ENCODE measurements around the gene ADAM8. TPM values are rescaled to one million over a fixed set of nuclear protein-coding genes. Genes with fewer than 3 reads are reported as not detected.

ADAM8 gene
- polyA plus RNA-seq, 1 experiment: 0.77 TPM

- Histone ChIP-seq H3K4me3 (ENCODE audit: low read depth, low read length) (no peak overlapping the region), H3K27me3 (ENCODE audit: control insufficient read depth, insufficient read depth, low read length) (no peaks in the 10 kb centered on the region), H3K36me3 (ENCODE audit: control insufficient read depth, insufficient read depth, low read length) (peaks cover 54% of the 10 kb centered on the region)
- TF ChIP-seq CTCF (IDR thresholded peaks at IDR 0.05; ENCODE audit: insufficient read depth, low read depth, low read length): no peak
- POLR2A ChIA-PET: no interaction called here
- DNase-seq (ENCODE audit: low read depth): no peak
- CTCF ChIA-PET: interaction anchor here (0.6 kb wide), 1 partner anchor 132 kb away, joined by 3 read pairs; no protein-coding TSS in a partner anchor
Measured at GRCh38 chr10:133282846-133283390, 6.2 kb upstream of the ADAM8 start.

GRCh38 chr10:133281628-133282372 lies 5.1 kb upstream of the ADAM8 start:
- no peak for TF ChIP-seq CTCF (IDR thresholded peaks at IDR 0.05; ENCODE audit: insufficient read depth, low read depth, low read length)
- Histone ChIP-seq H3K27me3 (ENCODE audit: control insufficient read depth, insufficient read depth, low read length) (no peaks in the 10 kb centered on the region), H3K4me3 (ENCODE audit: low read depth, low read length) (no peak overlapping the region), H3K36me3 (ENCODE audit: control insufficient read depth, insufficient read depth, low read length) (peaks cover 49% of the 10 kb centered on the region)
- ChIA-PET POLR2A (no interaction called here), CTCF (interaction anchor here (1.1 kb wide), 1 partner anchor 26 kb away, joined by 3 read pairs; no protein-coding TSS in a partner anchor)
- no peak for DNase-seq (ENCODE audit: low read depth)

GRCh38 chr10:133281084-133281483 lies 4.4 kb upstream of the ADAM8 start:
- POLR2A ChIA-PET: no interaction called here
- no peak for DNase-seq (ENCODE audit: low read depth)
- TF ChIP-seq CTCF (IDR thresholded peaks at IDR 0.05; ENCODE audit: insufficient read depth, low read depth, low read length): no peak
- Histone ChIP-seq H3K4me3 (ENCODE audit: low read depth, low read length) (no peak overlapping the region), H3K36me3 (ENCODE audit: control insufficient read depth, insufficient read depth, low read length) (peaks cover 46% of the 10 kb centered on the region), H3K27me3 (ENCODE audit: control insufficient read depth, insufficient read depth, low read length) (no peaks in the 10 kb centered on the region)
- CTCF ChIA-PET: interaction anchor here (1.8 kb wide), 1 partner anchor 27 kb away, joined by 6 read pairs; no protein-coding TSS in a partner anchor

GRCh38 chr10:133280391-133281059 lies 3.9 kb upstream of the ADAM8 start:
- Histone ChIP-seq H3K4me3 (ENCODE audit: low read depth, low read length) (no peak overlapping the region), H3K27me3 (ENCODE audit: control insufficient read depth, insufficient read depth, low read length) (no peaks in the 10 kb centered on the region), H3K36me3 (ENCODE audit: control insufficient read depth, insufficient read depth, low read length) (peaks cover 45% of the 10 kb centered on the region)
- no peak for TF ChIP-seq CTCF (IDR thresholded peaks at IDR 0.05; ENCODE audit: insufficient read depth, low read depth, low read length)
- CTCF ChIA-PET: interaction anchor here (1.8 kb wide), 1 partner anchor 27 kb away, joined by 6 read pairs; no protein-coding TSS in a partner anchor
- no peak for DNase-seq (ENCODE audit: low read depth)
- POLR2A ChIA-PET: no interaction called here
